HG03025 (cell line): ENCODE results near the gene ZDHHC18.
"Not testable (repeated sequence)": the region's sequence is repeated elsewhere in the genome, so short reads cannot be mapped to it uniquely, and the experiment has no call there.

Experiments
- ATAC-seq: cut with Tn5 transposase; IDR thresholded peaks from one replicate; pipeline ENCODE4 v1.9.1; 2021; ENCODE audit warnings: mild to moderate bottlenecking, moderate library complexity; ENCODE audit not compliant: unreplicated experiment, low FRiP score

The ZDHHC18 gene

DNA sequence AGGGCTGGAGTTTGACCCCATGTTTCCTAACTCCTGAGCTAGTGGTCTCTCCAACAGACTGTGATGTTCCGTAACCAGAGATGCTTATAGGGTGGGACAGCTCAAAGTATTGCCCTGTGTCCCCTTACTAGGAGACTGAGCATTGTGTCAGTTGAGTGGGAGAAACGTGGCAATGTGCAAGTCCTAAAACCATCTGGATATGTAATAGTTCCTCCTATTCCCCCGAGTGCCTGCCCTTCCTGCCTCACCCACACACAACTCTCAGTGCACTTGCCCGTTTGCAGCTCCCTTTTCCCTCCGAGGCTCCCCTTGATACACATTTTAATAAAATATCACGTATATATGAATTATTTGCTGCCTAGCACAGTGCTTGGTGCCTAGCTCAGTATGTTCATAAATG is 35.3 kb upstream of the ZDHHC18 start:
- ATAC-seq, result no peak

DNA sequence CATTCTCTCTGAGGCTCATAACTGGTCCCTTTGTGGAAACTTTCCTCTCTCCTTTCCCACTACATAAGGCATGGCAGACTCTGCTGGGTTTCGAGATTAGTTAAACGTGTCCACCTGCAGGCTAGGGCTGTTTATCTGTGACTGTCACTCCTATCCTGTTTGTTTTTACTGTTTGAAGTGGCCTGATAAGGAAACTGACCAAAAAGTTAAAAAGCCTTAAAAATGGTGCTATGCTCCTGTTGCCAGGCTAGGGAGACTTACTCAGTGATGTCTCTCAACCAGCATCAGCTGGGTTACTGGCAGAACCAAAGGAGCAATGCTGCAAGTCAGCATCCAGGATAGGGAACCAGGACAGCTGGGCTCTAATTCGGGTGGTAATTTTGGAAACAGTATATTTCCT is 34.9 kb upstream of the ZDHHC18 start:
- ATAC-seq, result no peak

DNA sequence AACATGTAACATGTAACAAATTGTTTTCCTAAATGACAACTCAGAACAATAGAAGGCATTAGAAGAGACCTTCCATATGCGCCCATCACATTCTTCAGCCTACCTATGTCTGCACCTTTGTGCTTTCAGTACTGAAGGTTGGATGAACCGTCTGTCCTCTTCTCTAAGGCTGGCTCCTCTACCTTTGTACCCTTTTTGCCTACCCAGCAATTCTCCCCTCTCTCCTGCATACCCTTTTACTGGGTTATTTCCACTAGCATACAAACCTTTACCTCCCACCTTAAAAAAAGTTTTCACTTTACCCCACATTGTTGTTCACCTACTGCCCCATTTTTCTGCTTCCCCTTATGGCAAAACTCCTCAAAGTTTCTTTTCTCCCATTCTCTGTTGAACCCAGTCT is 33.6 kb upstream of the ZDHHC18 start:
- ATAC-seq, result no peak

GRCh38 chr1:26794391-26794790 is 32.1 kb upstream of the ZDHHC18 start:
- no peak for ATAC-seq

DNA sequence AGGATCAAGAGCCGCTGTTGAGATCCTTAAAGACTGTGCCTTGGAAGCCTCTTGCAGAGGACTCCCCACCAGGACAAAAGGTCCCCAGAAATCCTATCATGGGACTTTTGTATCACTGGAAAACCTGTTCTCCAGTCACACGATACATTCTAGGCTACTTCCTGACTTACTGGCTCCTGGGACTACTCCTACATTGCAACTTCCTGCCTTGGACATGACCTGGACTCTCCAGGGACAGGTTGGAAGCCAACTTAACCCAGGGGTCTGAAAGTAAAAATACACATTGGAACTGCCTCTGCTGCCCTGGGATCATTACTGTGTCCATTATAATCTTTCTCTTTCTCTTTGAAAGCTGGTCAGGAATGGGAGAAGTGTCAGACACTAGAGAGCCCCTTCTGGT is 28.9 kb upstream of the ZDHHC18 start:
- no peak for ATAC-seq

GRCh38 chr1:26799479-26800142 is 26.9 kb upstream of the ZDHHC18 start:
- no peak for ATAC-seq

DNA sequence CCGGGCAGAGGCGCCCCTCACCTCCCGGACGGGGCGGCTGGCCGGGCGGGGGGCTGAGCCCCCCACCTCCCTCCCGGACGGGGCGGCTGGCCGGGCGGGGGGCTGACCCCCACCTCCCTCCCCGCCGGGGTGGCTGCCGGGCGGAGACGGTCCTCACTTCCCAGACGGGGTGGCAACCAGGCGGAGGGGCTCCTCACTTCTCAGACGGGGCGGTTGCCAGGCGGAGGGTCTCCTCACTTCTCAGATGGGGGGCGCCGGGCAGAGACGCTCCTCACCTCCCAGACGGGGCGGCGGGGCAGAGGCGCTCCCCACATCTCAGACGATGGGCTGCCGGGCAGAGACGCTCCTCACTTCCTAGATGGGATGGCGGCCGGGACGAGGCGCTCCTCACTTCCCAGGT is 22.6 kb upstream of the ZDHHC18 start:
- ATAC-seq, result not testable (repeated sequence)

GRCh38 chr1:26810105-26810504 is 16.4 kb upstream of the ZDHHC18 start:
- ATAC-seq, result not testable (repeated sequence)

- ATAC-seq, result no peak
Observed at GRCh38 chr1:26811057-26811456, 15.4 kb upstream of the ZDHHC18 start.

DNA sequence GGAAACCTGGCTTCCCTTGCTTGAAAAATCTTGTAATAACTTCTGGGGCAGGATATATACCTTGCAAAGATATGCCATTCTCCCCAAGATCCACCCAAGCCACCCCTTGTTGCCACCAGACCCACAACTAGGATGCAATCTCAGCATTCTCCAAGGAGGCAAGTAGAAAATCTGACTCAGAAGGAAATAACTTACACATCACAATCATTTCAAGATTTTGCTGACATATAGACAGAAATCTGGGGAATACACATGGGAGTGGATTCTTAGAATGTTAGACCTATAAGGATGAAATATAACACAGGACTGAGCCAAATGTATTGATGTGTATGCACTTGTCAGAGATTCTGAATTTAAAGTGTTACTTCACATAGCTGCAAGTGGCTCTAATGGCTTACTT is 14.8 kb upstream of the ZDHHC18 start:
- no peak for ATAC-seq

- no peak for ATAC-seq
Observed at GRCh38 chr1:26814377-26814776, 12.1 kb upstream of the ZDHHC18 start.

- no peak for ATAC-seq
Observed at GRCh38 chr1:26814893-26815292, 11.6 kb upstream of the ZDHHC18 start.

DNA sequence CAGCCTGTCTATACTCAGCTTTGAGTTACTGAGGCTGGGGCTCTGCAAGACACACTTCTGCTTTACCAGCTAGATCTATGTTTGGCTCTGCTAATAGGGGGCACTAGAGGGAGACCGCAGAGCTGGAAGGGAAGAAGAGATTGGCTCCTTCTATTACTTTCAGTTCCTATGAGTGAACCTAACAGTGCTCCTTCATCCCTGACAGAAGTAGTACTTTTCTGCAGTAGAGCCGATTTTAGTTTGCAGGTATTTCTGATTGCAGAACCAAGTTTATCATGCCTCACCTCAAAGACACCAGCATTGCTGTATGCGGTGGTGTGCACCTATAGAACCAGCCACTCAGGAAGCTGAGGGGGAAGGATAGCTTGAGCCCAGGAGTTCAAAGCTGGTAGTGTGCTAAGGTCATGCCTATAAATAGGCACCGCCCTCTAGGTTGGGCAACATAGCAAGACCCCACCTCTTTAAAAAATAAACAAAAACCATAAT is 5.7 kb upstream of the ZDHHC18 start:
- peak; percentile 49 for ATAC-seq

DNA sequence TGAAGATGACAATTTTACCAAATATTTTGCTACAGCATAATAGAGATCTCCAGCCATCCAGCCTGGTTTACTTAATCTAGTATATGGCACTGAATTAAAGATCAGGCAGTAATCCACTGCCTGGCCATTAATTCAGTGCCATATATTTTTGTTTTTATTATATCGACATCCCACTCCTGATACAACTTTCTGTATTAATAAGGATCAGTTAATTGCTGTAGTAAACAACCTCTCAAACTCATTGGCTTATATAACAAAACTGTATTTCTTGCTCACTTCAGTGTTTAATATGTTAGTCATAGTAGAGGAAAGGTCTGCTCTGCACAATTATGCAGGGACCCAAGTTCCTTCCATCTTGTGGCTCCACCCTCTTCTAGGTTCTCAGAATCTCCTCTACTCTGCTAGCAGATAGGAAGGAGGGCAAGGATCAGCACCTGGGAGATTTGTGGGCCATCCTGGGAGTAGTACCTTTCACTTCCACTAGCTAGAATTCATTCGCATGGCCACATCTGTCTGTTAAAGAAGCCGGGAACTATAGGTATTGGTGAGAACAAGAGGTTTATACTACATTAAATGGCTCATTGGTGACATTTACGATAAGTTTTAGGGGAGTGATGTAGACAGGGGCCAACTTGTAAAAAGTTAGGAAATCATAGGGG is 3.6 kb upstream of the ZDHHC18 start:
- no peak for ATAC-seq

DNA sequence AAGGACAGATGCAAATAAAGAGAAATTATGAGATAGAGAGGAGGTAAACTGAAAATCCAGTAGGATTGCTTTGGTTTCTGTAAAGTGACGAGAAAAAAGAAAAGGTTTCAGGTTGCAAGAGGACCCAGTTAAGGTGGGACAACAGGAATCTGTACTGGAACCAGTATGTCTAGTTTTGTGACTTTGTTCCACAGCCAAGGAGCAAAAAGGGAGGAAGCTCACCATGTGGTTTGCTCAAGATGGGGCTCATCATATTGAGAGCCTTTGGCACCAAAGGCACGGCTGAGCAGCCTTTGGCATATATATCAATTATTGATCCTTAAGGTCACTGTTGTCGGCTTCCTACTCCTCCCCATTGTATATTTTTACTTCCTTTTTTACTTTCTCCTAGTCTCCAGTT is 1.8 kb upstream of the ZDHHC18 start:
- ATAC-seq, result no peak

- no peak for ATAC-seq
Observed at GRCh38 chr1:26827106-26827604, 667 bp downstream of the ZDHHC18 start.

- ATAC-seq, result no peak
Observed at GRCh38 chr1:26827663-26828062, 1.2 kb downstream of the ZDHHC18 start.

DNA sequence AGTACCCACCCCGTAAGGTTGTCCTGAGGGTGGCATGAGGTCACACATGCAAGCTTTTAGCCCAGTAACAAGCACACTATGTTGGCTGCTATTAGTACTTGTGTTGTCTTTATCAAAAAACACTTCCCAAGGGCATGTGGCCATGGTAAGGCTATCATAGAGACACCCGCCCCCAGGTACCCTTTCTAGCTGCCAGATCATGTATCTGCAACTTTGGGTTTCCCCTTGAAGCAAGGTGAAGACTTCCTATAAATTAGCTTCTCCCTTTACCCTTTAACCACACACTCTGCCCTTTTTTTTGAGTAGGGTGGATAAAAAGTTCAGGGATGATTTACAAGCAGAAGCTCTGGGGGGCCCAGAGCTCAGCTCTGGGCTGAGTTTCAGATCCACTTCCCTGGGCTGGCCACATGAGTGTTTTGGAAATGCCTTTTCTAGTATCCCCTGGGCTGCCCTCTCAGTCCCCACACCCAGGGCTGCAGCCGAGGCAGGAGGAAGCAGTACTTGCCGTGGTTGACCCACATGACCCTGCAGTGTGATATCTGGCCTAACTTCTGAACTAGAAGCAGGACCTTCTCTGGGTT is 2.0 kb downstream of the ZDHHC18 start:
- no peak for ATAC-seq

DNA sequence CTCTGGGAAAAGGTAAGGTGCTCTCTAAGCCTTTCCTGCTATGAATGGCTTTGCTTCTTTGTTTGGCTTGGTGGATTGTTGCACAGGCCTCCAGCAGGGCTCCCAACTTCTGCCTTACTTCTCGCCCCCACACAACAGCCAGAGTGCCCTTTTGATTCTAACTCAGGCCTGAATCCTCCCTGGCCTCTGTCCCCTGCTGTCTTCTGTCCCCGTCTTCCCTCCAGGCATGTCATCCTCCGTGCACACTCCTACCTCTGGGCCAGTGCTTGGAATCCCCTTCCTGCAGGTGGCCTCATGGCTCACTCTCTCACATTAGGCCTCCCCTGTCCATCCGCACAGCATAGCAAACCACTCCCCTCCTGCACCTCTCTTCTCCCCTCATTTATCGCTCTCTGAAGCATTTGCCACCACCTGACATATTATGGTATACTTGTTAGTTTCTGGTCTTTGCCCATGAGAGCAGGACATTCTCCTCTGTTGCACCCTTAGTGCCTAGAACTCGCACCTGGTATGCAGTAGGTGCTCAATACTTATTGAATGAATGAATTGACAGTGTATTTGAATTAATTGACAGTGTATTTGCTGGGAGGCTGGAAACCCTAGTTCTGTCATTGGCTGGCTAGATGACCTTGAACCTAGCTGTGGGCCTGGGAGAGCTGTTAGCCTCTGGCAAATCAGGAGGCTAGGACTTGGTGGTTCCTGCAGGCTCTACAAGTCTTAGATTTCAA is 2.9 kb downstream of the ZDHHC18 start:
- no peak for ATAC-seq

DNA sequence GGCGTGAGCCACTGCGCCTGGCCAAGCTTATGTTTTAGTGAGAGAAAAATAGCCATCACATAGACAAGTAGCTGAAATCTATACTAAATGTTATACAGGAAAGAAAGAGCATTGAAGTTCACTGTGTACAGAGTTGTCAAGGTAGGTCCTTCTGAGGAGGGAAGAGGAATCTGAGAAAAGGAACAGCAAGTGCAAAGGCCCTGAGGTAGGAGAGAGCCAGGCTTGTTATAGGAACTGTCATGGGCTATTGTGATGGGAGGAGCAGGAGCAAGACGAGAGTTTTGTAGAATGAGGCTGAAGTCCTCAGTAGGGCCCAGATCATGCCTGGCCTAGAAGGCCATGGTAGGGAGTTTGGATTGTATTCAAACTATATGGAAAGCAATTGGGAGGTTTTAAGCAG is 4.6 kb downstream of the ZDHHC18 start:
- no peak for ATAC-seq
